GM21723 (cell line): Measurements from ENCODE around the gene HDGFL3.
A peak's percentile ranks its signal among the peaks of the same experiment; 100 is the strongest.
"Not testable (repeated sequence)": the region's sequence is repeated elsewhere in the genome, so short reads cannot be mapped to it uniquely, and the experiment has no call there.

Experiments
- ATAC-seq: cut with Tn5 transposase; IDR thresholded peaks from one replicate; pipeline ENCODE4 v1.9.1; 2021; ENCODE audit warnings: mild to moderate bottlenecking, moderate library complexity; ENCODE audit not compliant: unreplicated experiment

The HDGFL3 gene

DNA sequence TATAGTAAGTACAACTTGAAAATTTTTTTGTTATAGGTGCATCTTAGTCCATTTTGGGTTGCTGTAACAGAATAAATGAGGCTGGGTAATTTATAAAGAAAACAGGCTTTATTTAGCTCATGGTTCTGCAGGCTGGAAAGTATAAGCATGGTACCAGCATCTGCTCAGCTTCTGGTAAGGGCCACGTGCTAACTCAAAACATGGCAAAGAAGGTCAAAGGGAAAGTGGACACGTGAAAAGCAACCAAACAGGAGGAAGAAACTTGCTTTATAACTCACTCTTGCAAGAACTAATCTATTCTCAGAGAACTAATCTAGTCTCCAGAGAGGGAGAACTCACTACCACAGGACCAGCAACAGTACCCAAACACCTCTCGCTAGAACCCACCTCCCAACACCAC is 9.1 kb downstream of the HDGFL3 start:
- ATAC-seq, result peak; percentile 11

DNA sequence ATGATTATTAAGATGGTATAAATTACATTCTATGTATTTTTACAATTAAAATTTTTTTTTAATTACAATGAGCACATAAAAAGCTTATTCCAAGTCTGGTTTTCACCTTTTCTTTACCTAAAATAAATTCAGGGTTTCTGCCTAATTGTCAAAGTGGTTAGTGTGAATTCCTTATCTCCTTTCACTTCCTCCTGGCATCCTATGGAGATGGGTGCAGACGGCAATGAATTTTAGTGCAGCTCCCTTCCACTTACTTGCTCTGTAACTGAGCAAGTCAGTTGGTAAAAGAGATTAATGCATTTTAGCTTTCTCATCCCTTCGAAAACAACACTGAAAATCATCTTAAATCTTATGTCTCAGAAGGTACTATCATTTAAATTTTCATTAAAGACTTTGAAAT is 13.1 kb downstream of the HDGFL3 start:
- no peak for ATAC-seq

DNA sequence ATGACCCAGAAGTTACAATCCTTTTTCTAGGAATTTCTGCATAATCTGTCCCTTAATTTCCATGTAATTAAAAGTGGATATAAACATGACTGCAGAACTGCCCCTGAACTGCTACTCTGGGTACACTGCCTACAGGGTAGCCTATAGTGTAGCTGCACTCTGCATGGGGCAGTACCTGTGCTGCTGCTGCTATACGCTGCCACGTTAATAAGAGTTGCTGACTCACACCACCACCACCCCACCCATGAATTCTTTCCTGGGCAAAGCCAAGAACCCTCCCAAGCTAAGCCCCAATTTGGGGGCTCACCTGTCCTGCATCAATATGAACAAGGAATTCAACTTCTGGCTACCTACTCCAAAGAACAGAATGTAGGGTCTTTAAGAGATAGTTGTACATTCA is 13.9 kb downstream of the HDGFL3 start:
- ATAC-seq, result no peak

DNA sequence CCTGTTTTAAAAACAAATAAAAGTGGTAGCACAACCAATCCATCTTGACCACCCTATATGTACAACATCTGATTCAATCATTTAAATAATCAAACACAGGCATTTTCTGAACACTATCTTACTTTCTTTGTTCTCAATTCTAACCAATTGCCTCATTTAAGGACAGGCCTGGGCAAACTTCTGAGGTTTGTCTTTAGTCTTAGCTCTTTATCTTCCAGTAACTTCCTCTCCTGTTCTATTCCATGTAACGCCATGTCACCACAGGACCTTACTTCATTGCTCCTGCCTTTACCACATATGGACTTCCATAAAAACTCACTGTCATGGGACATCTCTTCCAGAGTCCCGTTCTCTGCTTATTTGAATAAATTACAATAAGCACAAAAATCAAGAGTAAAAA is 14.9 kb downstream of the HDGFL3 start:
- ATAC-seq, result no peak

DNA sequence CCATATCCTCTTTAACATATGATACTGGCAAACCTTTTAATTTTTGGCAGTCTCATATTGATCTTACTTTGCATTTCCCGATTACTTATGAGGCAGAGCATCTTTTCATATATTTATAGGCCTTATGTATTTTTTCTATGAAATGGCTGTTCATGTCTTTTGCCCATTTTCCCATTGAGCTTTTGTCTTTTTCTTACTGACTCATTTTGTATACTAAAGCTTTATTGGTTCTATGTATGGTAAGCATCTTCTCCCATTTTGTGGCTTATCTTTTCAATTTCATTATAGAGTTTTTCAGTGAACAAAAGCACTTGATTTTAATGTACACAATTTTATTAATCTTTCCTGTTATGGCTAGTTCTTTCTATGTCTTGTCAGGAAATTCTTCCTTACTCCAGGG is 17.2 kb downstream of the HDGFL3 start:
- no peak for ATAC-seq

DNA sequence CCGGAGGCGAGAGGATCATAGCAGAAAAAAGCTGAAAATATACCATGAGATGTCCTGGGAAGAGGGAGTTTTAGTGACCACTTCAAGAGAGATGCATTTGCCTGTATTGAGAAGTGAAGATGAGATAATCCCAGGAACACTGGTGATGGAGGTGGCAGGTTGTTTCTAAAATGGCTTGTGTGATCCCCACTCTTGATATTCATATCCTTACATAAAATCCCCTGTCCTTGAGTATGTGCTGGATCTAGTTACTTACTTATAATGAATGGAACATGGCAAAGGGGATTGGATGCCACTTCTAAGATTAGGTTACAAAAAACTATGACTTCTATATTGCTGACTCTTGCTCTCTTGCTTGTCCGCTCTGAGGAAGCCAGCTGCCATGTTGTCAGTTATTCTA is 22.1 kb downstream of the HDGFL3 start:
- ATAC-seq, result no peak

DNA sequence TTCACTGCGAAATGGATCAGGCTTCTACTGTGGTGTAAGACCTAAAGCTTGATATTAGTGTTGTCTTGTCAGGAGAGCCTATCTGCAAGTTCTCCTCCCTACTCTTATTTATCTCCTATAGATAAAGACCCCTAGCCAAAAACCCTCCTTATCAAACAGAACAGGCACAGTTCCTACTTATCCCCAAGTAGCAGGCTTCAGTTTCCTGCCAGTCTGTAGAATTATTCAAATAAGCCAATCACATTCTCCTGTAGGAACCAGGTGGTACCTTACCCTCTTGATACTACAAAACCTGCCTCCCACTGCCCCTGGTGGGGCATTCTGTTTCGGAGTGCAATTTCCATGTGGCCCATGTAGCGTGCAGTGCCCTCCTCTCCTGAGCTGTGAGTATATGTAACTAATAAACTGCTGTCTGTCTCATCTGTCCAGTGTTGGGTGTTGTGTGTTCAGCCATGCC is 28.7 kb downstream of the HDGFL3 start:
- no peak for ATAC-seq

DNA sequence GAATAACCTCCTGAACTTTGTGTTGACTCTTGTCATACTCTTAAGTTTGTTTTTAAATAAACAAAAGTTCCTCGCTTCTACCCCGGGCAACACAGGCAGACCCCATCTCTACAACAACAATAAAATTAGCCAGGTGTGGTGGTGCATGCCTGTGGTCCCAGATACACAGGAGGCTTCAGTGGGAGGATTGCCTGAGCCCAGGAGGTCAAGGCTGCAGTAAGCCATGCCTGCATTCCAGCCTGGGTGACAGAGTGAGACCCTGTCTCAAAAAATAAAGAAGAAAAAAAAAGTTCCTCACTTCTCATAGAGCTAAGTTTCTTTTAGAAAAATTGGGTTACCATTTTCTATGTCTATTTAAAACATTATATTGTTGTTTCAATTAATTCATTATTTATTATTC is 29.2 kb downstream of the HDGFL3 start:
- ATAC-seq, result no peak

DNA sequence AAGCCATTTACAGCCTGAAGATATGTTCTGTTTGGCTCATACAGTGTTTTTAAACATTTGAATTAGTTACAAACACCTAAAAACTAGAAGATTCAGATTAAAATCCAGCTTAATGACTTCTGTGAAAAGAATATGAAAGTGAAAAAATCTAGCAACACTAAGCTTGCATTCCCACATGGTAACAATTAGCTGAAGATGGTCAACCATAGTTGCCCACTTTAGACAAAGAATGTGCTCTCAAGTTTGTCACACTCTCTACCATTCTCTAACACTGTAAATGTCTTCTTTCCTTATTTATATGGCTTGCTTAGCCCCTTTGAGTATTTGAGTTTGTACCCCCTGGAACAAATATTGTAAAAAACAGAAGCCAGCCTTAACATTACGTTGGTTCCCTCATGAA is 32.7 kb downstream of the HDGFL3 start:
- no peak for ATAC-seq

DNA sequence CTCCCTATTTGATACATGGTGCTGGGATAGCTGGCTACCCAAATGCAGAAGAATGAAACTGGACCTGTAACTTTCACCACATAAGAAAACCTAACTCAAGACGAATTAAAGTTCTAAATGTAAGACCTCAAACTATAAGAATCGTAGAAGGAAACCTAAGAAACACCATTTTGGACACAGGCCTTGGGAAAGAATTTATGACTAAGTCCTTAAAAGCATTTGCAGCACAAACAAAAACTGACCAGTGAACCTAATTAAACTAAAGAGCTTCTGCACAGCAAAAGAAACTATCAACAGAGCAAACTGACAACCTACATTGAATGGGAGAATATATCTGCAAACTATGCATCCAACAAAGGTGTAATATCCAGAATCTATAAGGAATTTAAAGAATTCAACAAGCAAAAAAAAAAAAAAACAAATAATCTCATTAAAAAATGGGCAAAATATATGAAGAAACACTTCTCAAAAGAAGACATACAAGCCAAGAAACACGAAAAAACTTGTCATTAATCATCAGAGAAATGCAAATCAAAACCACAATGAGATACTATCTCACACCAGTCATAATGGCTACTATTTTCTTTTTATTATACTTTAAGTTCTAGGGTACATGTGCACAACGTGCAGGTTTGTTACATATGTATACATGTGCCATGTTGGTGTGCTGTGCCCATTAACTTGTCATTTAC is 37.0 kb downstream of the HDGFL3 start:
- ATAC-seq, result no peak

DNA sequence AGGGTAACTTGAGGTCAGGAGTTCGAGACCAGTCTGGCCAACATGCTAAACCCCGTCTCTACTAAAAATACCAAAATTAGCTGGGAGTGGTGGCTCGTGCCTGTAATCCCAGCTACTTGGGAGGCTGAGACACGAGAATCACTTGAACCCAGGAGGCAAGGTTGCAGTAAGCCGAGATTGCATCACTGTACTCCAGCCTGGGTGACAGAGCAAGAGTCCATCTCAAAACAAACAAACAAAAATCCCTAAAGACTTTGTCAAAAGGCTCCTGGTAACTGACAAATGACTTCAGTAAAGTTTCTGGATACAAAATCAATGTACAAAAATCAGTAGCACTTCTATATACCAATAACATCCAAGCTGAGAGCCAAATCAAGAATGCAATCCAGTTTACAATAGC is 38.0 kb downstream of the HDGFL3 start:
- ATAC-seq, result not testable (repeated sequence)

DNA sequence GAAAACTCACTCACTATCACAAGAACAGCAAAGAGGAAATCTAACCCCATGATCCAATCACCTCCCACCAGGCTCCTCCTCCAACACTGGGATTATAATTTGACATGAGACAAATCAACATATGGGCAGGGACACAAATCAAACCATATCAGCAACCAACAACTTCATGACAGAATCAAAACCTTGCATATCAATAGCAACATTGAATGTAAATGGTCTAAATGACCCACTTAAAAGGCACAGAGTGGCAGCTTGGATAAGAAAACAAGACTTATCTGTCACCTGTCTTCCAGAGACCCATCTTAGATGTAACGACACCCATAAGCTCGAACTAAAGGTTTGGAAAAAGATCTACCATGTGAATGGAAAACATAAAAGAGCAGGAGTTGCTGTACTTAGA is 40.8 kb downstream of the HDGFL3 start:
- ATAC-seq, result no peak

DNA sequence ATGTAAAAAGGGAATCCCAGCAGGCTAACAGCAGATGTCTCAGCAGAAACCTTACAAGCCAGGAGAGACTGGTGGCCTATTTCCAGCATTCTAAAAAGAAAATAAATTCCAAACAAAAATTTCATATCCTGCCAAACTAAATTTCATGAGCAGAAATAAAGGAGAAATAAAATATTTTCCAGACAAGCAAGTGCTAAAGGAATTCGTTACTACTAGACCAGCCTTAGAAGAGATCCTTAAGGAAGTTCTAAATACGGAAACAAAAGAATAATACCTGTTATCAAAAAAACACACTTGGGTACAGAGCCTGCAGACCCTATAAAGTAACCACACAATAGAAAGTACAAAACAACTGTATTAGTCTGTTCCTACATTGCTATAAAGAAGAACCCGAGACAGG is 41.4 kb downstream of the HDGFL3 start:
- no peak for ATAC-seq

DNA sequence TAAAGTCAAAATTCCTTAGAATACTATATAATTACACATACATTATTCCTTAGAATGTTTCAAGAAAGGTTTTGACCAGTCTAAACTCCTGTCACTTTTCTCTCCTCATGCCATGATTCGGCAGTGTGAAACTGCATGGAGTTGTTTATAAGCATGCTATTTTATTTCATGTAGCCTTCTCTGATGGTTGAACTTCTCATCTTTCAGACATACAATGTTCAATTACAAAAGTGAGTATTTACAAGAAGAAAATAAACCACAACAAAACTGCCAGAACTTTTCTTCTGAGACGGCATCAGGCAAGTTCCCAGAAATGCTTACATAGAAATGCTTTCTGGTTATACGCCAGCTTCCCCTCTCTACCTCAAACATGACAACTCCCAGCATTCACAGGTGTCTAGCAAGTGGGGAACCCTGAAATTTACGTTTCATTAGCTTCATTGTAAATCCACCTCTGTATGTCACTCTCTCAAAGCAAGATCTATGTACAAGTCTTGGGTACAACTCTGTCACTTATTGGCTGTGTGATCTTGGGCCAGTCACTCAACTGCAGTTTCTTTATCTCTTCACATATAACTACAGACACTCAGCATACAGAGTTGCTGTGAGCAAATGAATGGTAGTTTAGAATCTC is 42.7 kb downstream of the HDGFL3 start:
- no peak for ATAC-seq

DNA sequence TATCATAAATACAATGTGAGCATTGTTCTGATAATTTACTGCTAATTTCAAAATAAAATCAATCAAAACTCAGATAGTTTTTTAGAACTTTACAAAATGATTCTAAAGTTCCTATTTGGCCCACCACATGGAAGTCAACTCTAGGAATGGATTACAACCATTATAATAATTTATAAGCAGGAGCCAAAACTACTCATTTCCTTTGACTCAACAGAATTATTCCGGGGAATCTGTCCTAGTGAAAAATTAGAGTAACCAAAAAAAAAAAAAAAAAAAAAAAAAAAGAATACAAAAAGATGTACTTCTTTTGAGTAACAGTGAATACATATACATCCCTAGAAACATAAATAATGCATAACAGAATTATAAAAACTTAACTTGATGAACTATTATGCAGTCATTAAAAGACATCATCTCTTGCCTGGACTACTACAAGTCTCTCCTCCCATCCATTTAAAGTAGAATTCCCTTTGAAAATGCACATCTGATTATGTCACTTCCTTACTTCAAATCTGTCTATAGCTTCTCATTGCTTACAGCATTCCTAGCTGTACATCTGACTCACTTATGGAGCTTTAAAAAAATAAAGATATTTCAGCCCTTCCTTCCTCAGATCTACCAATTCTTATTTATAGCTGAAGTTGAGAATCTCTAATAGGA is 43.4 kb downstream of the HDGFL3 start:
- ATAC-seq, result no peak

DNA sequence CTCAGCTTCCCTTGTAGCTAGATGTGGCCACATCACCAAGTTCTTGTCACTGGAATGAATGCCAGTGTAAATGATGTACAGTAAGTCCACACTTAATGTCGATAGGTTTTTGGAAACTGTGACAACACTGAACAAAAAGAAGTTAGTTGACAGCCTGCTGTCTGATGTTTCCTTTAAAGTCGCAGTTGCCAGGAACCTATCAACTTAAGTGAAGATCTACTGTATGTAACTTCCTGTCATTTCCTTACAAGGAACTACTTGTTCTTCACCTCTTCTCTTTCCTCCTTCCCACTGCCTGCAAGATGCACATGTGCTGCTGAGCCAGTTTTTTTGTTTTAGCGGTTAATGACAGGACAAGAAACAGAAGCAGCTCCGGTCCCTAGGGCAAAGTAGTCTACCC is 44.6 kb downstream of the HDGFL3 start:
- no peak for ATAC-seq

DNA sequence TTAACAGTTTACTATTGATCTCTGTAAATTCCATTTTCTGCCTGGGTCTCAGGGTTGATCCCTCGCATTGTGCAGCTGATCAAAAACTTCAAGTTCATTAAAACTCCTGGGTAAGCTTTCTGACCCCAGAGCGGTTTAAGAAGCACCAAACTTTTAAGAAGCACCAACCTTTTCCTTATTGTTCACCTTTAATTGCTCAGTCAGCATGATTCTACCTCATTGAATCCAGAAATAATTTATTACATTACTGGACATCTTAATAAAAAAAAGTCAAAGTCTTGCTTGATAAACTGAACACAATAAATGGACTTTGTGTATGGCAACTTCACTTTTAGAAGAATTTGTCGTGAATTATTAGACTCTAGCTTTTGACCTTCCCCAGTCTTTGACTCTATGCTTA is 46.9 kb downstream of the HDGFL3 start:
- no peak for ATAC-seq

DNA sequence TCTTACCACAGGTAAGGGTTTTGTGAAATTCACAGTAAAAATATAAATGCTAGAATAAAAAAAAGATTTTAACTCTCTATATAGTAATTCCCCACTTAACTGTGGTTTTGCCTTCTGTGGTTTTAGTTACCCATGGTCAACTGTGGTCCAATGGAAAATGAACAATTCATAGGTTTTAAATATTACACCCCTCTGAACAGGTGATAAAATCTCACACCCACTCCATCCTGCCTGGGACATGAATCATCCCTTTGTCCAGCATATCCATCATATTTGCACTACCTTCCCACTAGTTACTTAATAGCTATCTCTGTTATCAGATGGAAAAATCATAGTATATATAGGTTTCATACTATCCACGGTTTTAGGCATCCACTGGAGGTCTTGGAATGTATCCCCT is 49.2 kb downstream of the HDGFL3 start:
- ATAC-seq, result no peak

DNA sequence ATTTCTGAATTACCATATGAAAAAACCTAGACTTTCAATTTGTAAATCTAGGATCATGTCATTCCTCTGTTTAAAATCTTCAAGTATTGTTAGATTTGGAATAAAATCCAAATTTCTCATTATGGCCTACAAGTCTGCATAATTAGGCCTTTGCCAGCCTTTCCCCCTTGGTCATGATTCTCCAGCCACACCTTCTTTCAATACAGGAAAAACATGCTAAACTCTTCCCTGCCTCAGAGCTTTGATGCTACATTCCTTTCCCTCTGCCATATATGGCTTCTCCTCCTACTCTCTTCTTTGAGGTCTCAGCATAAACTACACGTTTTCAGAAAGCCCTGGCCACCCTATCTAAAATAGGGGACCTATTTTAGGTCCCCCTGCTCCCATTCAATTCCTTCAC is 51.7 kb downstream of the HDGFL3 start:
- ATAC-seq, result no peak

DNA sequence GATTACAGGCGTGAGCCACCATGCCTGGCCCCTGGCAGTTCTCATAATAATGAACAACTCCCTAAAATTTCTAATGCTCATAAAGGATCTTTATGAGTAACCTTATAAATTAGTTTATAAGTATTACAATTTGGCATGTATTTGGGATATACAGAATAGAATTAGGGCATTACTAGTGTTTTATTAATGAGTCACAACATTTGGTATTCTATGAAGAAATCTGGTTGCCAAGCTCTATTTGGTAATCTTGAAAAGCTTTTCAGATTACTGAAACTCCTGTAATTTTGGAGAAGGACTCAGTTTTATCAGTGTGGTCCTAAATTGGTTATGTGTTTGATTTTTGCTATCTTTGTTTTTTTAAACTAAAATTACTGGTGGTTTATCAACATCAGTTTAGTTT is 54.3 kb downstream of the HDGFL3 start:
- no peak for ATAC-seq

DNA sequence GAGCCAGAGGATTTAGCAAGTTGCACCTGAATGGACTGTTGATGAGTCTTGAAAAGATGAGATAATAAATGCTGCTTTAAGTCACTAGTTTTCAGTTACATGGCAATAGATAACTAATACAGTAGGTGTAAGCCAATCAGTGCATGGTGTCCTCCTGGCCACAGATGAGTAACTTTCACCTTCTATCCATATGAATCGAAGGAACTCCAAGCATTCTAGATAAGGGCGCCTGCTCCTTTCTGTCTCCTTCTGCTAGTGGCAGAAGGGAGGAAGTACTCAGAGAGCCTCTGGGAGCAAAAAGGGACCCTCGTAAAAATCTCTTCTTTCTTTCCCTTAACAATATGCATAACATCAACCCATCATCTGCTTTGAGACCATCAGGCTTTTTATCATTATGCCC is 62.9 kb downstream of the HDGFL3 start:
- no peak for ATAC-seq

DNA sequence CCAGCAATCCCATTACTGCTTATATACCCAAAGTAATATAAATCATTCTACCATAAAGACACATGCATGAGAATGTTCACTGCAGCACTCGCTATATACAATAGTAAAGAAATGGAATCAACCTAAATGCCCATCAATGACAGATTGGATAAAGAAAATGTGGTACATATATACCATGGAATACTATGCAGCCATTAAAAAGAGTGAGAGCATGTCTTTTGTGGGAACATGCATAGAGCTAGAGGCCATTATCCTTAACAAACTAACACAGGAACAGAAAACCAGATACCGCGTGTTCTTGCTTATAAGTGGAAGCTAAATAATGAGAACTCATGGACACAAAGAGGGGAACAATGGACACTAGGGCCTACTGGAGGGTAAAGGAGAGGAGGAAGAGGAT is 65.5 kb downstream of the HDGFL3 start:
- ATAC-seq, result not testable (repeated sequence)
